SK-MEL-5 (cell line): ENCODE results near the gene COL4A2. TPM values are rescaled to one million over a fixed set of nuclear protein-coding genes. Genes with fewer than 3 reads are reported as not detected.
"Not testable (repeated sequence)": the region's sequence is repeated elsewhere in the genome, so short reads cannot be mapped to it uniquely, and the experiment has no call there.

Experiments
- DNase-seq: peaks from one replicate; pipeline ENCODE4 v3.0.0-alpha.2; 2016; ENCODE audit warnings: low read depth, low spot score
- in situ Hi-C: cut with HindIII; loops from 2 replicates; pipeline ENCODE4 v1.10.0; 2016; ENCODE audit warnings: low sequenced_read_pairs, high pct_unique_total_duplicates, low pct_unique_long_range_greater_than_20kb
- total RNA-seq: library from RNA; depleted of rRNA; stranded (reverse); fragments of >200 nt; shearing (Covaris generic); gene quantifications from 2 replicates; pipeline ENCODE4 v1.2.3, GENCODE V29; 2014

COL4A2 gene
- total RNA-seq, 1 experiment from 2014 or later: 23.4 TPM

- DNase-seq: no peak
- in situ Hi-C loops: no loop called here
Observed at GRCh38 chr13:110392510-110393240, 85.6 kb downstream of the COL4A2 start.

- DNase-seq: no peak
- in situ Hi-C loops: no loop called here
Observed at GRCh38 chr13:110393761-110394160, 86.7 kb downstream of the COL4A2 start.

GRCh38 chr13:110394371-110394841, 87.3 kb downstream of the COL4A2 start:
- in situ Hi-C loops: no loop called here
- DNase-seq: no peak

- in situ Hi-C loops, DNase-seq: not testable (repeated sequence)
Observed at GRCh38 chr13:110395616-110396015, 88.5 kb downstream of the COL4A2 start.

GRCh38 chr13:110396476-110396875, 89.4 kb downstream of the COL4A2 start:
- in situ Hi-C loops: no loop called here
- no peak for DNase-seq

GRCh38 chr13:110396913-110397381, 89.9 kb downstream of the COL4A2 start:
- in situ Hi-C loops: no loop called here

GRCh38 chr13:110397436-110398115, 90.5 kb downstream of the COL4A2 start:
- DNase-seq: peak; percentile 94
- in situ Hi-C loops: no loop called here

More at GRCh38 chr13:110396913-110397381, 89.9 kb downstream of the COL4A2 start:
- DNase-seq: peak; percentile 67

- DNase-seq: no peak
- in situ Hi-C loops: no loop called here
Observed at GRCh38 chr13:110398564-110399507, 91.8 kb downstream of the COL4A2 start.

GRCh38 chr13:110399801-110400200, 92.7 kb downstream of the COL4A2 start:
- in situ Hi-C loops: no loop called here
- no peak for DNase-seq

GRCh38 chr13:110400786-110401533, 93.9 kb downstream of the COL4A2 start:
- in situ Hi-C loops: no loop called here

GRCh38 chr13:110402299-110403069, 95.4 kb downstream of the COL4A2 start:
- in situ Hi-C loops: no loop called here
- no peak for DNase-seq

More at GRCh38 chr13:110400786-110401533, 93.9 kb downstream of the COL4A2 start:
- no peak for DNase-seq

GRCh38 chr13:110403315-110403714, 96.2 kb downstream of the COL4A2 start:
- in situ Hi-C loops: no loop called here
- DNase-seq: no peak

- in situ Hi-C loops: no loop called here
- DNase-seq: no peak
Observed at GRCh38 chr13:110403721-110404120, 96.6 kb downstream of the COL4A2 start.

GRCh38 chr13:110404321-110404720, 97.2 kb downstream of the COL4A2 start:
- no peak for DNase-seq
- in situ Hi-C loops: no loop called here

GRCh38 chr13:110405597-110406450, 98.7 kb downstream of the COL4A2 start:
- no peak for DNase-seq
- in situ Hi-C loops: no loop called here

GRCh38 chr13:110407021-110407420, 99.9 kb downstream of the COL4A2 start:
- no peak for DNase-seq
- in situ Hi-C loops: no loop called here
